HepG2 (cell line): ENCODE measurements around the gene ARMC8.

Experiments
- AKNA ChIP-seq: sonication (generic); formaldehyde crosslinking; IDR thresholded peaks from 2 replicates; pipeline ENCODE4 v1.4.0; 2020; ENCODE audit warnings: missing genetic modification reagents, borderline replicate concordance
- KDM5B ChIP-seq: sonication (generic); formaldehyde crosslinking; IDR thresholded peaks from 2 replicates; pipeline ENCODE4 v1.4.0; 2020; ENCODE audit warnings: missing genetic modification reagents, mild to moderate bottlenecking, borderline replicate concordance
- TAF15 ChIP-seq: fragments of 200-400 bp; formaldehyde crosslinking; IDR thresholded peaks from one replicate; pipeline ENCODE4 v1.6.1; 2018; ENCODE audit warnings: mild to moderate bottlenecking, low read depth, low read length; ENCODE audit not compliant: poor library complexity, severe bottlenecking
- TF ChIP-seq, protein P1 (sequence below): sonication (generic); formaldehyde crosslinking; IDR thresholded peaks from 2 replicates; pipeline ENCODE4 v1.5.0; 2020; ENCODE audit warnings: mild to moderate bottlenecking, missing genetic modification reagents, moderate library complexity

DNA sequence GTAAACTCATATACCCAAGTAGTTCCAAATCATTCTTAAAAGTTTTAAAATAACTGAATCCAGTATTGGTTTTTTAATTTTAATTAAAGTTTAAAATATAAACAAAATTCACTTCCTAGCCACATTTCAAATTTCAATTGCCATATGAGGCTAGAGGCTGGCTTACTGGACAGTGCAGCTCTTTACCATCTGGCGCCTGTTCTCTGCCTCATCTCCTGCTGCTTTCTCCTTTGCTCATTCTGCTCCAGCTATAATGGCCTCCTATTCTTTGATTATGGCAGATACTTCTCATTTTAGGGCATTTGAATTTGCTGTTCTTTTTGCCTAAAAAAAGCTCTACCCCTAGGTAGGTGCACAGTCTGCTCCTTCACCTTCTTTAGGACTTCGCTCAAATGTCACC is 19.1 kb downstream of the ARMC8 start:
- TF ChIP-seq AKNA (CRISPR knock-in tag) = no peak
- TF ChIP-seq TAF15 = no peak
- TF ChIP-seq, protein P1, sequence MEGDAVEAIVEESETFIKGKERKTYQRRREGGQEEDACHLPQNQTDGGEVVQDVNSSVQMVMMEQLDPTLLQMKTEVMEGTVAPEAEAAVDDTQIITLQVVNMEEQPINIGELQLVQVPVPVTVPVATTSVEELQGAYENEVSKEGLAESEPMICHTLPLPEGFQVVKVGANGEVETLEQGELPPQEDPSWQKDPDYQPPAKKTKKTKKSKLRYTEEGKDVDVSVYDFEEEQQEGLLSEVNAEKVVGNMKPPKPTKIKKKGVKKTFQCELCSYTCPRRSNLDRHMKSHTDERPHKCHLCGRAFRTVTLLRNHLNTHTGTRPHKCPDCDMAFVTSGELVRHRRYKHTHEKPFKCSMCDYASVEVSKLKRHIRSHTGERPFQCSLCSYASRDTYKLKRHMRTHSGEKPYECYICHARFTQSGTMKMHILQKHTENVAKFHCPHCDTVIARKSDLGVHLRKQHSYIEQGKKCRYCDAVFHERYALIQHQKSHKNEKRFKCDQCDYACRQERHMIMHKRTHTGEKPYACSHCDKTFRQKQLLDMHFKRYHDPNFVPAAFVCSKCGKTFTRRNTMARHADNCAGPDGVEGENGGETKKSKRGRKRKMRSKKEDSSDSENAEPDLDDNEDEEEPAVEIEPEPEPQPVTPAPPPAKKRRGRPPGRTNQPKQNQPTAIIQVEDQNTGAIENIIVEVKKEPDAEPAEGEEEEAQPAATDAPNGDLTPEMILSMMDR (CRISPR knock-in tag) = no peak
- no peak for TF ChIP-seq KDM5B
